GM06990 (cell line): Measurements from ENCODE around the gene DNAJB8.

Experiments
- DNase-seq: peaks from one replicate; pipeline ENCODE4 v3.0.0-alpha.2; 2011; ENCODE audit not compliant: insufficient read length; ENCODE audit errors: extremely low read depth
- H3K27me3 ChIP-seq: replicated peaks from 2 replicates; pipeline ENCODE4 v1.6.0; 2011; ENCODE audit warnings: low read length; ENCODE audit not compliant: control insufficient read depth, insufficient read depth
- H3K36me3 ChIP-seq: 2 replicates; pipeline ENCODE4 v1.5.1; 2011; ENCODE audit warnings: low read length; ENCODE audit not compliant: control insufficient read depth, insufficient read depth
- H3K4me3 ChIP-seq: replicated peaks from 2 replicates; pipeline ENCODE4 v1.5.1; 2011; ENCODE audit warnings: low read depth, mild to moderate bottlenecking, control low read depth, low read length
- CTCF ChIP-seq: IDR thresholded peaks from 2 replicates; pipeline ENCODE4 v1.5.1; 2011; ENCODE audit warnings: low read length, control low read depth, mild to moderate bottlenecking, inconsistent platforms; ENCODE audit not compliant: insufficient read depth, poor library complexity, severe bottlenecking

Gene DNAJB8

GRCh38 chr3:128501431-128501830, 34.7 kb upstream of the DNAJB8 start:
- Histone ChIP-seq H3K36me3 (no peaks in the 10 kb centered on the region), H3K27me3 (peaks cover 4% of the 10 kb centered on the region; the same call in 1 of the 2 replicates), H3K4me3 (no peak overlapping the region)
- no peak for TF ChIP-seq CTCF
- no peak for DNase-seq

- no peak overlapping the region for H3K4me3 ChIP-seq
- TF ChIP-seq CTCF = no peak
- H3K27me3 ChIP-seq = peaks cover 4% of the 10 kb centered on the region; the same call in 1 of the 2 replicates
- no peaks in the 10 kb centered on the region for H3K36me3 ChIP-seq
- DNase-seq = no peak
Measured at GRCh38 chr3:128500556-128500955, 33.9 kb upstream of the DNAJB8 start.

GRCh38 chr3:128499724-128500275, 33.1 kb upstream of the DNAJB8 start:
- Histone ChIP-seq H3K4me3 (no peak overlapping the region), H3K27me3 (peaks cover 5% of the 10 kb centered on the region), H3K36me3 (no peaks in the 10 kb centered on the region)
- DNase-seq = no peak
- TF ChIP-seq CTCF = no peak

- Histone ChIP-seq H3K36me3 (no peaks in the 10 kb centered on the region), H3K27me3 (peaks cover 5% of the 10 kb centered on the region)
- no peak for TF ChIP-seq CTCF
Measured at GRCh38 chr3:128498901-128499530, 32.3 kb upstream of the DNAJB8 start.

GRCh38 chr3:128498127-128498626, 31.5 kb upstream of the DNAJB8 start:
- no peak for TF ChIP-seq CTCF
- no peak for DNase-seq
- peaks cover 5% of the 10 kb centered on the region for H3K27me3 ChIP-seq
- no peak overlapping the region for H3K4me3 ChIP-seq
- H3K36me3 ChIP-seq = no peaks in the 10 kb centered on the region

More at GRCh38 chr3:128498901-128499530, 32.3 kb upstream of the DNAJB8 start:
- no peak overlapping the region for H3K4me3 ChIP-seq
- no peak for DNase-seq
